GM19463 (cell line): ENCODE data around the gene TIGD7.
A peak's percentile ranks its signal among the peaks of the same experiment; 100 is the strongest.

Experiments used
- ATAC-seq: cut with Tn5 transposase; IDR thresholded peaks from one replicate; pipeline ENCODE4 v1.9.1; 2021; ENCODE audit warnings: mild to moderate bottlenecking, moderate library complexity; ENCODE audit not compliant: unreplicated experiment

The TIGD7 gene, protein sequence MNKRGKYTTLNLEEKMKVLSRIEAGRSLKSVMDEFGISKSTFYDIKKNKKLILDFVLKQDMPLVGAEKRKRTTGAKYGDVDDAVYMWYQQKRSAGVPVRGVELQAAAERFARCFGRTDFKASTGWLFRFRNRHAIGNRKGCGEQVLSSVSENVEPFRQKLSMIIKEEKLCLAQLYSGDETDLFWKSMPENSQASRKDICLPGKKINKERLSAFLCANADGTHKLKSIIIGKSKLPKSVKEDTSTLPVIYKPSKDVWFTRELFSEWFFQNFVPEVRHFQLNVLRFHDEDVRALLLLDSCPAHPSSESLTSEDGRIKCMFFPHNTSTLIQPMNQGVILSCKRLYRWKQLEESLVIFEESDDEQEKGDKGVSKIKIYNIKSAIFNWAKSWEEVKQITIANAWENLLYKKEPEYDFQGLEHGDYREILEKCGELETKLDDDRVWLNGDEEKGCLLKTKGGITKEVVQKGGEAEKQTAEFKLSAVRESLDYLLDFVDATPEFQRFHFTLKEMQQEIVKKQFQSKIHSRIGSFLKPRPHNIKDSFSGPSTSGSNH

DNA sequence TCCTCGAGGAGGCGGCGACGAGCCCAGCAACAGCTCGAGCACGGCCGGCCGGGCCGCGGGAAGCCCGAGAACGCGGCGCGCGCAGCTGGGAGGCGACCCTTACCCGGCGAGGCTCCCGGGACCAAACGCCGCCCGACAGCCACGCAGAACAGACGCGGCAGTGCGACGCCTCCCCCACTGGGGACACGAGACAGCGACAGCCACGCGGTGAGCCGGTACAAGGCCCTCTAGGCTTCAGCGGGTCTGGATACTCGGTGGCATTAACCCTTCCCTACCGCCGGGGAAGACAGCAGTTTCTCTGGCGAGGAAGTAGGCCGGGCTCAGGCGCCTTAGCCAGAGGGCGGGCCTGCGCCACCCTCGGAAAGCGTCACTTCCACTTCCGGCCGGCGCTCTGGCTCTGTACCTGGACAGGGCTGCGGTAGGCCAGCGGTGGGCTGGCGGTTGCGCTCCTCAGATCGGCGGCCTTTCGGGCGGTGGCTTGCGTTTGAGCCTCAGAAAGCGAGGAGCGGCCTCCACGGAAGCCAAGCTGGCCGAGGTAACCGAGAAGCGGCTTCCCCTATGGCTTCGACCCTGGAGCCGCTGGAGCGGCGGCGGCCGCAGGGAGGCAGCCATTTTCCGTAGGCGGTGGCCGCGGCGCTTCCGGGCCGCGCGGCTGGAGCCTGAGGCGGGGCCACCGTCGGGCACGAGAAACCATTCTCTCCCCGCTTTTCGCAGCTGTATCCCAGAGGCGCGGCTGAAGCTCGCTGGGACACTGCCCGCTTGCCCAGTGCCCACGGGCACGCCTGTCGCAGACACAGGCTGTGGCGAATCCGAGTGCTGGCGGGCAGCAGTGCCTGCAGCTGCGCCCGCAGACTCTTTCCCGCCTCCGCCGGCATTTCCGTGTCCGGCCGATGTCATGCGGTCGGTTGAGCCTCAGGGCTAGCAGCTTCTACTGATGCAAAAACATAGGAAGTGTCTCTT lies at the start of gene TIGD7, which contains the start of gene ZNF75A:
TIGD7 (minus strand) TSS at position 322 of the 960 bp plus-strand sequence. CDS start 4,816 bp downstream, outside the sequence.
ZNF75A (plus strand) TSS at position 389 of the 960 bp plus-strand sequence. CDS start 2,932 bp downstream, outside the sequence.
- ATAC-seq, result peak; percentile 97

DNA sequence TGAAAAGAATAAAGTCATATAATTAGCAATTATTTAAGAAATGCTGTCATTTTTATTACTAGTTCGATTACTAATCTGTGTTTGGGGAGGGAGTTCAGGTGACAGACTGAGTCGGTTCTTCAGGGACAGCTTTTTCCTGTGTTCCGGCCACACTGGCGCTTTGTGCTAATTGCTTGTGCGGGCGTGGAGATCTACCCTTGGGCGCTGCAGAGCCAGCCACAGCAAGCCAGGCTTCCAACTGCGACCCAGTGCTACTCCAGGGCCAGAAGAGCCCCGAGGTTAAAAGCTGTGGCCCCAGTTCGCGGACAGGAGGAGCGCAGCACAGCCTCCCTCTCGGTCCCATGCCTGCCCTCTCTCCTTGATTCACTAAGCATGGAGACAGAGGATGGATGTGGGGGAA lies 43.9 kb upstream of the TIGD7 start:
- ATAC-seq, result no peak

DNA sequence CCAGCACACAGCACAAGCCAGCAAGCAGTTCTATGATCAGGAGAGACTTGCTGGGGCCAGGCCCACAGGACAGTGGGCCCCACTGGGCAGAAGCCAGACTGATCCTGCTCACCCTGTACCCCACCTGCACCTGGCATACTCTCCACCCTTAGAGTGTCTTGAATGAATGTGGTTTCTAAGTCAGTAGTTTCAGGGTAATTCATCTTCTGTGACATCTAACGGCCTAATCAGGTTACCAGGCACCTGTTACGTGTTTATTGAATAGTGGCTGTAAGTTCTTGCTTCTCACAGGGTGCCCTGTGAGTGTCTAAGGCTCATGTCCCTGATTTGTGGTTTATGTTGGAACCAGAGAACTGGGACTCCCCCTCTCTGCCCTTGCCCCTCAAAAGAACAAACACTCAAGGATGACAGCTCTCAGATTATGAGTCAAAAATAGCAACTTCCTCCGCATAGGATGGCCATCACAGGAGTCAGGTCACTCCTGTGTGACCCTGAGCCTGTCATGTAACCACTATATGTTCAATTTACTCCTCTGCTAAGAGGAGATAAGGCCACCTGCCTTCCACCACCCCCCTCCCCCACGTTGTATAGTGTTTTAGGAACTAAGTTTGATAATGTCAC lies 43.4 kb upstream of the TIGD7 start:
- ATAC-seq, result no peak

DNA sequence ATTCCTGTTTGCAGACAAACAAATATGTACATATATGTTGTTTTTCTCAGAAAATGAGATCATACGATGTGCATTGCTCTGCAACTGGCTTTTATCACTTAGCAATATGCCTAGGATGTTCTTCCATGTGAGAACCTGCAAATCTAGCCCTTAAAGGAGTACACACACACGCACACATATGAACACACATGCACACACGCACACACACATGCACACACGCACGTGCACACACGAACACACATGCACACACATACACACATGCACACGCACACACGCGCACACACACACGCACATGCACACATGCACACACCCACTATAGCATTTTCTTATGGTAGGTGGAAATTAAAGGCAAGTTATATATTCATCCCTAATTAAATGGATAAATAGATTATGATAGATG lies 42.4 kb upstream of the TIGD7 start:
- no peak for ATAC-seq

DNA sequence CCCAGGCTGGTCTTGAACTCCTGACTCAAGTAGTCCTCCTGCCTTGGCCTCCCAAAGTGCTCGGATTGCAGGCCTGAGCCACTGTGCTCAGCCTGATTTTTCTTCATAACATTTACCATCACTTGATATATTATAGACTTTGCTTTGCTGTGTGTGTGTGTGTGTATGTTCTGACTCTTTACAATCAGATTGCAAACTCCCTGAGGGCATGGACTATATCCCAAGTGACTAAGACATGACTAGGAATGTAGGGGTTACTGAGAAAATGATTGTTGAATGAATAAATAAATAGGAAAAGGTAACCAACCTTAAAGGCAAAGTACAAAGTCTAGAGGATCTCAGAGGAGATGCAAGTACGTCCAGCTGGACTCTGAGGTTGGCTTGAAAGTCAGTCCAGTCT lies 40.8 kb upstream of the TIGD7 start:
- ATAC-seq, result no peak

DNA sequence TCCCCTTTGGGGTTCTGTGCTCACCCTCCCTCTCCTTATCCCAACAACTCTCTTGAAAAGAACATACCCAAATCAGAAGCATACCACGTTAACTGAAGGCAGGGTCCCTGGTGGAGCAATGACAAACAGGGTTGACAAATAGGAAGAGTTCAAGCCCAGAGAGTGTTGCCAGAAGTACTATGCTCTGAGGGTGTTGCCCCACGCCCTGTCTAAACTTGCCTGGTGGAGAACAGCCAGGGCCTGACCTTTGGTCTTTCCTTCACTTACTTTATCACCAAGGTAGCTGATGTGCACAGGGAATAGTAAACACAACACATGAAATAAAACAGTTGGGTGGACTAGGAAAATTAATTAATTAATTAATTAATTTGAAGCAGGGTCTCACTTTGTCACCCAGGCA lies 23.4 kb upstream of the TIGD7 start:
- no peak for ATAC-seq

DNA sequence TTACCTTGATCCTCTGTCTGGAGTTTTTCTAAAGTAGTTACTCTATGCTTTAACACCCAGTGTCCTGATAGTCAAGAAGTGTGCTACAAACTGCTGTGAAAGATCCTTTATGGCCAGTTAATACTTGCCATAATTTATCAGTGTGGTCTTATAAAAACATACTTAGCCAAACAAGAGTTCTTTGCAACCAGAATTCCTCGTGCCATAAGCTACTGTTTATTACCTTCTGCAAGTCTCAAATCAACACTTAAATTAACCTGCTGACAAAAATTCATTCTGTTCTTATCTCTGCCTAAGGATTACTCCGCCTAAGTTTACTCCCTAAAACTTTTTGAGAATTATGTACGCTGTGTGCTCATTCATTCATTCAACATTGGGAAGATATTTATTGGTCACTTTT lies 22.9 kb upstream of the TIGD7 start:
- ATAC-seq, result no peak

DNA sequence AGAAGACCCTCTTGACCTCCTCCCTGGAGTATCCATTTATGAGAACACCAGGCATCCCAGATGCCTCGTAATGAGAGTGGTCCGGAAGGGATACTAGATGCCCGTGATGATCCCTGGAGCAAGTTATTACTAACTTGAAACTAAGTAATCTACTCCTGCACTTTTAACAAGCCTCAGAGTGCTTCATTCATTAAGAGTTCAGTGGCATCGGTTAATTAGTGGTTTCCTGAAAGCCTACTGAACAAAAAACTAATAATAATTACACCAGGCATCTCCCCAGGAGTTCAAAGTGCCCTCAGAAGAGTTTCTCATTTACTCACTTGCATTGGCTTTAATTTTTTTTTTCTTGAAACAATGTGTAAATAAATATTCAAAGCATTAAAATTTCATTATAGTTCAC lies 22.3 kb upstream of the TIGD7 start:
- no peak for ATAC-seq

DNA sequence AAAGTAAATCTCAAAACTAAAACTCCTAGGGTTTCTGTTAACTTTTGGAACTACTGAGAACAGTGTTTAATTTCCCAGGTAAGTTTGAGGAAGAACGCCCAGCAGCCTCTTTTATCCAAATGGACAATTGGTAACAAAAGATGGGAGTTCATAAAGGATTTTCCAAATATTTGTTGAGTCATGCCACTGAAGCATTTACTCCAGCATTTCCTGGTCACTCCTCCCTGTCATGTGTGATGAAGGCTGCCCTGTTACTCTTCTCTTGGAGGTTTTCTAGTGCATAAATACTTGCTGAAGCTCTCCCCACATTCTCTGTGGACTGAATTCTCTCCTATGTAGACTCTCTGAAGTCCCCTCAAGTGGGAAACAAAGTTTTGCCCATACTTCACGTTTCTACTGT lies 16.6 kb upstream of the TIGD7 start:
- no peak for ATAC-seq

DNA sequence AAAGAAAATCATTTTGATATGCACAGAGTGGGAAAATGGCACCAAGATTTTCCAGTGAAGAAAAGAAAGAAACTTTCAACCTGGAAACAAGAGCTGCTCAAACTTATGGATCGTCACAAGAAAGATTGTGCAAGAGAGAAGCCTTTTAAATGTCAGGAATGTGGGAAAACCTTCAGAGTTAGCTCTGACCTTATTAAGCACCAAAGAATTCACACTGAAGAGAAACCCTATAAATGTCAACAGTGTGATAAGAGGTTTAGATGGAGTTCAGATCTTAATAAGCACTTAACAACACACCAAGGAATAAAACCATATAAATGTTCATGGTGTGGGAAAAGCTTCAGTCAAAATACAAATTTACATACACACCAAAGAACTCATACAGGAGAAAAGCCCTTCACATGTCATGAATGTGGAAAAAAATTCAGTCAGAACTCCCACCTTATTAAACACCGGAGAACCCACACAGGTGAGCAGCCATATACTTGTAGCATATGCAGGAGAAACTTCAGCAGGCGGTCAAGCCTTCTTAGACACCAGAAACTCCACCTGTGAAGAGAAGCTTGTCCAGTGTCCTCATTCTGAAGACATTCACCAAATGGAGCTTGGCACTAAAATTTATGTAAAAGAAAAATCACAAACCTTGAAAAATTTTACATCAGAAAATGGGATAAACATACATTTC lies 12.2 kb upstream of the TIGD7 start:
- ATAC-seq, result no peak

DNA sequence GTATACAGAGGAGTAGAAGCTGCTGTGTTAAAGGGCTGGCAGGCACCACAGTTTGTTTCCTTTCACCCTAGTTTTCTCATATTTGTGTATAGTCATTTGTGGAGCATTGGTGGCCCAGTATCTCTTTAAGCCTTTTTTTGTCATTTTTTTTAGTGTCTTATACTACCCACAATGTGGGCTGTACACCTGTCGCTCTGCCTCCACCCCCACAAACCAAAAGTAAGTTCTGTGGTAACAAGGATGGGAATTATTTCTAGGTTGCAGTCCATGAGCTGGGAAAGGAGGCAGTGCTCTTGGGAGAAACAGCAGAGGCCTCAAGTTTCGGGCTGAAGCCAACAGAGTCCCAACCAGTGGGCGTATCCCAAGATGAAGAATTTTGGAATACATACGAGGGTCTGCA lies 6.3 kb upstream of the TIGD7 start:
- ATAC-seq, result no peak

DNA sequence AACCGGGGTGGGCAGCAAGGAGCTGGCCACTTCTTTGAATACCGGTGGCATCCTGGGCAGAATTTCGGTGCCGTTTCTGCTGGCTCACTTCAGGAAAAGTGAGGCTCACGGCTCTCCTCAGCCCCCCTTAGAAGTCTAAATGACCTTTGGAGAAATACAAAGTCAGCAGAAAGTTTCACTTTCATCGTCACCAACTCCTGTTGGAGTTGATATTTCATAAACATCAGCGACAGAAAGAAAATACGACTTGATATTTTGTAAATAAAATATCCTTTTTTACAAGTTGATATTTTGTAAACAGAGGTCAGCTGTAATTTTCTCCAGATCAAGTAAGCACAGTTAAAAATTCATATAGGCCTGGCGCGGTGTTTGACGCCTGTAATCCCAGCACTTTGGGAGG lies 848 bp upstream of the TIGD7 start:
- no peak for ATAC-seq

DNA sequence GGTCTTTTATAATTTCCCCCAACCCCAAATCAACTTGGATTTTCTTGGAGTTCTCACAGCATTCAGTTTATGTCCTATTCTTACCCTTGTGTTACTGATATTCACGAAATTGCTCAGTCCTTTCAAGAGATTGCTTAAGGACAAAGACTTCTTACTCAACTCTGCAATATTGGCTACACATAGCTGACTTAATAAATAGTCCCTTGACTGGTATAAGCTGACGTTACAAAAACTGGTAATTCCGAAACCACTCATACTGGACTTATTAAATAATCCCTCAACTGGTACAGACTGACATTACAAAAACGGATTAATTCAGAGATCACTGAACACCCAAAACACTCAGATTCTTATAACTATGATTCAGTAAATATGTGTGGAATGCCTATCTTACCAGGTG lies 860 bp downstream of the TIGD7 start:
- no peak for ATAC-seq

DNA sequence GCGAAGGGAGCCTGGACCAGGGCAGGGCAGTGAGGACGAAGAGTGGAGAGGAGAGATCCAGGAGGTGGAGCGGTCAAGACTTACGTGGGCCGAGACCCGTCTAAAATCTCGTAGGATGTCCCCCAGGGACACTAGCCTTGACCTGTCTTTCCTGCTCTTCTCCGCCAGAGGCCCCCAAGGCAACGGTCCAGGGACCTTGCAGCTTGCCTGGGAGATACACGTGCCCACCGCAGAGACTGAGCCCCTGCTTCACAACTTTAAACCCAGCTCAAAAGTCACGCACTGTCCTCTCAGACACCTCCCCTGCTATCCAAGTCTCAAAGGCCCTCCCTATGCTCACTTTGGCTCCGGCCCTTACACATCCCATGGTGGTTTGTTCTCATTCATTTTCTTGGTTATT lies 9.4 kb downstream of the TIGD7 start:
- ATAC-seq, result no peak

DNA sequence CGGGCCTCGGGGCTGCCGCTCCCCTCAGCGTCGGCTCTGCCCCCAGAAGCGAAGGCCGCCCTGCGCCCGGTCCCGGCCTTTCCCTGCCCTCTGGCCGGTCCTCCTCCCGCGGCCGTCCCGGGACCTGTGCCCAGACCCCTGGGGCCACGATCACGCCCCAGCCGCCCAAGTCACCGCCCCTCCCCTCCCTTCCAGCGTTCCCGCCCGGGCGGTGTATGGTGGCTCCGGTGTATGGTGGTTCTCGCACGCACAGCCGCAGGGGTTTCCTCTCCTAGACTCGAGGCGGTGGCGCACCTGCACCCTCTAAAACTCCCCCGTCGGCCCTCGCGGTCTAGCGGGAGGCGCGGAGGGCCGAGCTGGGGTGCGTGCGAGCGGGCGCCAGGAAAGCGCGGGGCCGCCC lies 10.0 kb downstream of the TIGD7 start:
- no peak for ATAC-seq

DNA sequence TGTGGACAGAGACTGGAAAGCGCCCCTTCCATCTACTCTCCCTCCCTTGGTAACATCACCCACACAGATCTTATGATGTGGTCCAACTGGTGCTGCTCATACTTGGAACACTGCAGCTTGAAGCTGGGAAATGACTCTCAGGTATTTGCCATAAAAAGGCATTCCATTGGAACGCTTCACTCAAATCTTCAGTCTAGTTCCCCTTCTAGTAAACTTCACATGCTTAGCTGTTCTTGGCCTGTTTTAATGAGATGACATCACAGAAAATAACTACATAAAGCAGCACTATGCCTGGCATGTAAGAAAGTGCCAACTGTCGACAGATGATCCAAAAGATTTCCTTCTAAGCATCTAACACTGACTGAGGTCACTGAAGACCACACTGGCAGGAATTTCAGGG lies 12.6 kb downstream of the TIGD7 start:
- no peak for ATAC-seq

DNA sequence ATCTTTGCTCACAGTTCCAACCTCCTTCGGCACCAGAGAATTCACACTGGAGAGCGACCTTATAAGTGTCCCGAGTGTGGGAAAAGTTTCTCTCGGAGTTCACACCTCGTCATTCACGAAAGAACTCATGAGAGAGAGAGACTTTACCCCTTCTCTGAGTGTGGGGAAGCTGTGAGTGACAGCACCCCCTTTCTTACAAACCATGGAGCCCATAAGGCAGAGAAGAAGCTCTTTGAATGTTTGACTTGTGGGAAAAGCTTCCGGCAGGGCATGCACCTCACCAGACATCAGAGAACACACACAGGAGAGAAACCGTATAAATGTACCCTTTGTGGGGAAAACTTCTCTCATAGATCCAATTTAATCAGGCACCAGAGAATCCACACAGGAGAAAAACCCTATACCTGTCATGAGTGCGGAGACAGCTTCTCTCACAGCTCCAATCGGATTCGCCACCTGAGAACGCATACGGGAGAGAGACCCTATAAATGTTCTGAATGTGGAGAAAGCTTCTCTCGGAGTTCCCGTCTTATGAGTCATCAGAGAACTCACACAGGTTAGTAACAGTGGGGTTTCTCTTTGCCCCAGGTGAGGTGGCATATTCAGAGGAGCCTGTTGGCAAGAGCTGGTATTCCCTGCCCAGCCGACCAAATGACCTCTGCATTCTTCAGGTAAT lies 15.1 kb downstream of the TIGD7 start:
- ATAC-seq, result no peak

DNA sequence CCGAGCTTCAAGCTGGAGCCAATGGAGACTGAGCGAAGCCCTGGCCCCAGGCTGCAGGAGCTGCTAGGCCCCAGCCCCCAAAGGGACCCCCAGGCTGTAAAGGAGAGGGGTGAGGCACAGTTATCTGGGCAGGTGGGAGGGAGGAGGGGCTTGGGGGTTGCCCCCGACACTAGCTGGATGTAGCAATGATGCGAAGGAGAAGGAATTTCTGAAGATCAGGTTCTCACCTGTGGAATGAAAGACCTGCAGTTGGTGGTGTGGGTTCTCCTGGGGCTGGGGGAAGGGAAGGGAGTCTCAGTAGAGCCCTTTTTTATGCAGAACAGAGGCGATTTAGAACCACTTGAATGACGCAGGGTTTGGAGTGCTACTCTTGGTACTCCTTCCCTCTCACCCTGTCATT lies 20.1 kb downstream of the TIGD7 start:
- no peak for ATAC-seq

DNA sequence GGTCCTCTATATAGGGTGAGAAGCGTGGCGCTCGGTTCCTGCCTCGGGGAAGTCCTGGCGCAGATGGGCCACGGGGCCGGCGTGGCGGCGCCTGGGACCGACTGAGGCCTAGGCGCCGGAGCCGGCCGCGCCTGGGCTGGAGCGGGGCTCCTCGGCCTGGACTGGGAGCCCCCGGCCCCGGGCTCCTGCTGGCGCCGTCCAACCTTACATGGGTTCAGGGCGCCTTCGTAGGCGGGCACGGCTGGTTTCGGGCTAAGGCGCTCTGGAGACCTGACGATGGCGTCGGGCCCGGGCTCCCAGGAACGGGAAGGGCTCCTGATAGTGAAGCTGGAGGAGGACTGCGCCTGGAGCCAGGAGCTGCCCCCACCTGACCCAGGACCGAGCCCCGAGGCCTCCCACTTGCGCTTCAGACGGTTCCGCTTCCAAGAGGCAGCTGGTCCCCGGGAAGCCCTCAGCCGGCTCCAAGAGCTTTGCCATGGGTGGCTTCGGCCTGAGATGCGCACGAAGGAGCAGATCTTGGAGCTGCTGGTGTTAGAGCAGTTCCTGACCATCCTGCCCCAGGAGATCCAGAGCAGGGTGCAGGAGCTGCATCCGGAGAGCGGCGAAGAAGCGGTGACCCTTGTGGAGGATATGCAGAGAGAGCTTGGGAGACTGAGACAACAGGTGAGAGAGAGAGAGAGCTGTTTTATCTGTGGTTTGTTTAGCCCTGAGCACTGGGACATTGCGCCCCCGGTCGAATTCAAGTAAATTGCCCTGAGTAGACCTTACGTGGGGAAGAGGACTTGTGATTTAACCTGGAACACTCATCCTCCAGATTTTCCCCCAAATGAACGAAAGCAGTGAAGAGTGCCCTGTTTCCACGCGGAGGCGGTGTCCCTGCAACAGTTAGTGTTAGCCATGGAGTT lies 21.4 kb downstream of the TIGD7 start:
- ATAC-seq, result no peak
